Natural killer cell (primary cell): ENCODE data around the gene AVPR2. TPM values are rescaled to one million over a fixed set of nuclear protein-coding genes. Genes with fewer than 3 reads are reported as not detected.

Source experiments
- ATAC-seq, 3 donors: fragments of 150-1000 bp in 2 of 3; fragments of 200-7000 bp in 1 of 3; cut with Tn5 transposase; 1 replicate in 1 of 3; 2 replicates in 2 of 3; pipeline ENCODE4 v1.10.0; 2021; ENCODE audit warnings: mild to moderate bottlenecking in 2 of 3, moderate library complexity in 2 of 3
- DNase-seq, 2 donors: peaks; one replicate each; pipeline versions ENCODE4 v3.0.0 to v3.0.0-alpha.2; 2013 to 2021; ENCODE audit warnings: mixed read lengths in 1 of 2
- H3K27ac ChIP-seq: one replicate; pipeline ENCODE4 v1.5.1; 2013; ENCODE audit warnings: mild to moderate bottlenecking, low read length
- H3K27me3 ChIP-seq: one replicate; pipeline ENCODE4 v1.6.1; 2013; ENCODE audit warnings: low read length; ENCODE audit not compliant: control insufficient read depth, insufficient read depth
- H3K36me3 ChIP-seq: one replicate; pipeline ENCODE4 v1.6.1; 2013; ENCODE audit warnings: low read length; ENCODE audit not compliant: control insufficient read depth, insufficient read depth
- H3K4me1 ChIP-seq: one replicate; pipeline ENCODE4 v1.6.1; 2013; ENCODE audit warnings: low read length; ENCODE audit not compliant: control insufficient read depth, insufficient read depth
- H3K4me3 ChIP-seq: one replicate; pipeline ENCODE4 v1.5.1; 2013; ENCODE audit warnings: low read length
- H3K9me3 ChIP-seq: one replicate; pipeline ENCODE4 v1.6.1; 2013; ENCODE audit warnings: low read length; ENCODE audit not compliant: control insufficient read depth, insufficient read depth
- H3K27ac Mint-ChIP-seq, 2 donors: one replicate each; pipeline ENCODE4 v1.8.0; 2022; ENCODE audit warnings: mild to moderate bottlenecking in 2 of 2, mixed read lengths in 2 of 2, moderate library complexity in 1 of 2
- H3K27me3 Mint-ChIP-seq, 2 donors: one replicate each; pipeline ENCODE4 v1.8.0; 2022; ENCODE audit warnings: low read depth in 2 of 2, mixed read lengths in 2 of 2
- H3K36me3 Mint-ChIP-seq: one replicate; pipeline ENCODE4 v1.8.0; 2022; ENCODE audit warnings: mixed read lengths
- H3K4me1 Mint-ChIP-seq, 2 donors: one replicate each; pipeline ENCODE4 v1.8.0; 2022; ENCODE audit warnings: mixed read lengths in 2 of 2
- H3K4me3 Mint-ChIP-seq: one replicate; pipeline ENCODE4 v1.8.0; 2022; ENCODE audit warnings: mild to moderate bottlenecking, moderate library complexity, mixed read lengths
- H3K9me3 Mint-ChIP-seq, 2 donors: one replicate each; pipeline ENCODE4 v1.8.0; 2022; ENCODE audit warnings: mixed read lengths in 2 of 2
- WGBS: methylation state at CpG from one replicate; pipeline ENCODE4 v1.1.7; 2013; ENCODE audit warnings: missing lambda C conversion rate; ENCODE audit not compliant: insufficient coverage; 5-methylcytosine and 5-hydroxymethylcytosine counted together
- intact Hi-C: fragments of 100-400 bp; cut with micrococcal nuclease; formaldehyde crosslinking; loops from one replicate; pipeline ENCODE4 v1.14.2; 2022
- total RNA-seq, 4 donors: library from RNA; stranded (reverse); fragments of 120-200 nt in 1 of 4; gene quantifications; one replicate each; pipeline versions ENCODE4 v1.2.3 to v1.2.4, GENCODE V29; 2013 to 2022
- TF ChIP-seq, protein P1 (sequence below): fragments of 200-600 bp; IDR thresholded peaks from one replicate; pipeline ENCODE4 v1.8.0; 2022; ENCODE audit warnings: antibody characterized with exemption

Gene AVPR2
- total RNA-seq, 3 donors from 2014 or later (not counting 1 experiment from before 2014, with no cell fraction given) = not detected

DNA sequence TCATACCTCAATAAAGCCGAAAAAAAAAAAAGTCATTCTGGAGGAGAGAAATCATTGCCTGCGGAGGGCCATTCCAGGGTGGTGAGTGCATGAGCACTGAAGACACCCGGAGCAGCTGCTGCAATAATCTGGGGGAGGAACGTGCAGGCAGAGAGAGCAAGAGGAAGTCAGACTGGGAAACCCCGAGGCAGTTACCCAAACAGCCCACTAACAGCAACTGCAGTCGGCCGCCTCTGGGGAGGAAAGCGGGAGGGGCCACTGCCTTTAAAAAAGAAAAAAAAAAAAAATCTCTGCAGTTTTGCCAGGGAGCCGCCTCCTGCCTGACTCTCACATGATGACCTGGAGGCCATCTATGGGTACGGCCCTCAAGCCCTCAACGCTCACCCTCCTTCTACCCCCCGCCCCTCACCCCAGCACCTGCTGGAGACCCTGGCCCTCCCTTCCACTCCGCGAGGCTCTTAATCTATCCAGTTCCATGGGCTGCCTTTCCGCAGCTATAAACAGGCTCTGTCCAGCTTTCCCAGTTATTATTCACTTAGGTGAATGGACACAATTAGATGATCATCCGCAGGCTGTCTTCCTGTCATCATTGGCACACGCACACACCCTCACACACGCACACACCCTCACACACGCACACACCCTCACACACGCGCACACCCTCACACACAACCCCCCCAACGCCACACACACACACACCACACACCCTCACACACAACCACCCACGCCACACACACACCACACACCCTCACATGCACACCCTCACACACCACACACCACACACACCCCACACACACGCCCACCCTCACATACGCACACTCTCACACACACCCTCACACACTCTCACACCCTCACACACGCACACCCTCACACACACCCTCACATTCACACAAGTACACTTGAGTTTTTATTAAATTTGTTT is 3.4 kb upstream of the AVPR2 start:
- TF ChIP-seq, protein P1, sequence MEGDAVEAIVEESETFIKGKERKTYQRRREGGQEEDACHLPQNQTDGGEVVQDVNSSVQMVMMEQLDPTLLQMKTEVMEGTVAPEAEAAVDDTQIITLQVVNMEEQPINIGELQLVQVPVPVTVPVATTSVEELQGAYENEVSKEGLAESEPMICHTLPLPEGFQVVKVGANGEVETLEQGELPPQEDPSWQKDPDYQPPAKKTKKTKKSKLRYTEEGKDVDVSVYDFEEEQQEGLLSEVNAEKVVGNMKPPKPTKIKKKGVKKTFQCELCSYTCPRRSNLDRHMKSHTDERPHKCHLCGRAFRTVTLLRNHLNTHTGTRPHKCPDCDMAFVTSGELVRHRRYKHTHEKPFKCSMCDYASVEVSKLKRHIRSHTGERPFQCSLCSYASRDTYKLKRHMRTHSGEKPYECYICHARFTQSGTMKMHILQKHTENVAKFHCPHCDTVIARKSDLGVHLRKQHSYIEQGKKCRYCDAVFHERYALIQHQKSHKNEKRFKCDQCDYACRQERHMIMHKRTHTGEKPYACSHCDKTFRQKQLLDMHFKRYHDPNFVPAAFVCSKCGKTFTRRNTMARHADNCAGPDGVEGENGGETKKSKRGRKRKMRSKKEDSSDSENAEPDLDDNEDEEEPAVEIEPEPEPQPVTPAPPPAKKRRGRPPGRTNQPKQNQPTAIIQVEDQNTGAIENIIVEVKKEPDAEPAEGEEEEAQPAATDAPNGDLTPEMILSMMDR = no peak
- intact Hi-C loops = no loop called here
- H3K4me1 Mint-ChIP-seq = peaks cover 24 to 46% of the 10 kb centered on the region in 2 donors
- H3K27me3 Mint-ChIP-seq = no peaks in the 10 kb centered on the region
- peak; percentile 32 to 85 for DNase-seq
- H3K36me3 ChIP-seq = no peaks in the 10 kb centered on the region
- no peaks in the 10 kb centered on the region for H3K36me3 Mint-ChIP-seq
- H3K9me3 ChIP-seq = no peaks in the 10 kb centered on the region
- H3K9me3 Mint-ChIP-seq = no peaks in the 10 kb centered on the region
- H3K4me1 ChIP-seq = peaks cover 59% of the 10 kb centered on the region
- ATAC-seq = peak; percentile 87 to 91 (median 91)
- peak overlapping the region in 1 of 2 donors; percentile 76 for H3K27ac Mint-ChIP-seq
- H3K4me3 ChIP-seq = no peak overlapping the region
- H3K4me3 Mint-ChIP-seq = peak overlapping the region; percentile 59
- no peaks in the 10 kb centered on the region for H3K27me3 ChIP-seq
- no peak overlapping the region for H3K27ac ChIP-seq
- 23% methylated on average over 22 of the region's 26 CpGs for WGBS

GRCh38 chrX:153901753-153902140 is 2.7 kb upstream of the AVPR2 start:
- Histone ChIP-seq H3K36me3 (no peaks in the 10 kb centered on the region), H3K9me3 (no peaks in the 10 kb centered on the region), H3K27me3 (no peaks in the 10 kb centered on the region), H3K4me1 (peaks cover 65% of the 10 kb centered on the region), H3K27ac (no peak overlapping the region), H3K4me3 (no peak overlapping the region)
- H3K4me3 Mint-ChIP-seq = peak overlapping the region; percentile 55
- TF ChIP-seq, protein P1 = no peak
- no peak for DNase-seq
- H3K27me3 Mint-ChIP-seq = no peaks in the 10 kb centered on the region
- H3K4me1 Mint-ChIP-seq = peaks cover 30 to 53% of the 10 kb centered on the region in 2 donors
- H3K27ac Mint-ChIP-seq = peak overlapping the region in 1 of 2 donors; percentile 76
- 64% methylated on average over 8 of the region's 8 CpGs for WGBS
- no peaks in the 10 kb centered on the region for H3K36me3 Mint-ChIP-seq
- ATAC-seq = no peak
- intact Hi-C loops = no loop called here
- H3K9me3 Mint-ChIP-seq = no peaks in the 10 kb centered on the region

- ATAC-seq (no peak), DNase-seq (no peak)
- no peaks in the 10 kb centered on the region for H3K27me3 Mint-ChIP-seq
- intact Hi-C loops = no loop called here
- Histone ChIP-seq H3K36me3 (peaks cover 5% of the 10 kb centered on the region), H3K27me3 (no peaks in the 10 kb centered on the region), H3K4me1 (peaks cover 72% of the 10 kb centered on the region), H3K9me3 (no peaks in the 10 kb centered on the region), H3K27ac (no peak overlapping the region), H3K4me3 (no peak overlapping the region)
- TF ChIP-seq, protein P1 = no peak
- no peaks in the 10 kb centered on the region for H3K9me3 Mint-ChIP-seq
- WGBS = 64% methylated on average over 9 of the region's 10 CpGs
- peaks cover 31 to 56% of the 10 kb centered on the region in 2 donors for H3K4me1 Mint-ChIP-seq
- no peak overlapping the region for H3K4me3 Mint-ChIP-seq
- H3K27ac Mint-ChIP-seq = no peak overlapping the region
- H3K36me3 Mint-ChIP-seq = no peaks in the 10 kb centered on the region
Measured at GRCh38 chrX:153902385-153902784, 2.1 kb upstream of the AVPR2 start.
